GM19468 (cell line): ENCODE measurements around the gene ARHGEF4.

Source experiments
- ATAC-seq: cut with Tn5 transposase; IDR thresholded peaks from one replicate; pipeline ENCODE4 v1.9.1; 2021; ENCODE audit warnings: mild to moderate bottlenecking, moderate library complexity, moderate number of reproducible peaks; ENCODE audit not compliant: unreplicated experiment; ENCODE audit errors: extremely low read depth

ARHGEF4 gene

GRCh38 chr2:130998561-130998960 is 161.8 kb downstream of the ARHGEF4 start:
- ATAC-seq, result no peak

- no peak for ATAC-seq
These were observed 167.9 kb downstream of the ARHGEF4 start for GRCh38 chr2:131004446-131005209.

- no peak for ATAC-seq
These were observed 168.7 kb downstream of the ARHGEF4 start for GRCh38 chr2:131005216-131005935.

- no peak for ATAC-seq
These were observed 169.8 kb downstream of the ARHGEF4 start for GRCh38 chr2:131006561-131006960.

GRCh38 chr2:131008967-131009366 is 172.3 kb downstream of the ARHGEF4 start:
- no peak for ATAC-seq

GRCh38 chr2:131009713-131010475 is 173.2 kb downstream of the ARHGEF4 start:
- ATAC-seq, result no peak

GRCh38 chr2:131010566-131010965 is 173.9 kb downstream of the ARHGEF4 start:
- no peak for ATAC-seq

GRCh38 chr2:131011486-131011885 is 174.8 kb downstream of the ARHGEF4 start:
- ATAC-seq, result no peak

- ATAC-seq, result no peak
These were observed 177.4 kb downstream of the ARHGEF4 start for GRCh38 chr2:131014141-131014540.

GRCh38 chr2:131015764-131016163 is 179.1 kb downstream of the ARHGEF4 start:
- ATAC-seq, result no peak

GRCh38 chr2:131016826-131017741 is 180.4 kb downstream of the ARHGEF4 start:
- ATAC-seq, result no peak

- ATAC-seq, result no peak
These were observed 186.0 kb downstream of the ARHGEF4 start for GRCh38 chr2:131022731-131023130.

- ATAC-seq, result no peak
These were observed 187.0 kb downstream of the ARHGEF4 start for GRCh38 chr2:131023758-131024157.

- ATAC-seq, result no peak
These were observed 190.2 kb downstream of the ARHGEF4 start for GRCh38 chr2:131026919-131027318.

GRCh38 chr2:131027566-131028528 is 191.1 kb downstream of the ARHGEF4 start:
- no peak for ATAC-seq

- no peak for ATAC-seq
These were observed 193.1 kb downstream of the ARHGEF4 start for GRCh38 chr2:131029812-131030211.

GRCh38 chr2:131030478-131030971 is 193.8 kb downstream of the ARHGEF4 start:
- ATAC-seq, result no peak

- ATAC-seq, result no peak
These were observed 194.7 kb downstream of the ARHGEF4 start for GRCh38 chr2:131031431-131031841.

- ATAC-seq, result no peak
These were observed 195.2 kb downstream of the ARHGEF4 start for GRCh38 chr2:131031875-131032274.
